GM12891 (cell line): Measurements from ENCODE around the gene TLE5.

Experiments
- POLR2A ChIP-seq: IDR thresholded peaks from 2 replicates; pipeline ENCODE4 v1.6.1; 2011; ENCODE audit warnings: low read depth, low read length, control low read depth
- POU2F2 ChIP-seq: IDR thresholded peaks from 2 replicates; pipeline ENCODE4 v1.6.1; 2011; ENCODE audit warnings: low read depth, mild to moderate bottlenecking, control low read depth, low read length, moderate library complexity

- TF ChIP-seq POLR2A (no peak), POU2F2 (no peak)
These were observed 17.1 kb downstream of the TLE5 start for GRCh38 chr19:3045191-3045590.
